Umbilical cord (tissue), 2 donors: ENCODE data around the gene MYBPC3. TPM values are rescaled to one million over a fixed set of nuclear protein-coding genes. Genes with fewer than 3 reads are reported as not detected.

Experiments
- DNase-seq: peaks from one replicate; pipeline ENCODE4 v3.0.0-alpha.2; 2015; ENCODE audit warnings: low spot score
- total RNA-seq: library from RNA; depleted of rRNA; stranded (reverse); fragments of >200 nt; gene quantifications from one replicate; pipeline ENCODE4 v1.2.3, GENCODE V29; 2014; ENCODE audit warnings: low replicate concordance; ENCODE audit not compliant: insufficient read depth

The MYBPC3 gene
- total RNA-seq, 1 donor from 2014 or later, result 1.2 TPM

GRCh38 chr11:47357985-47358730 lies 5.7 kb upstream of the MYBPC3 start:
- DNase-seq, result no peak

DNA sequence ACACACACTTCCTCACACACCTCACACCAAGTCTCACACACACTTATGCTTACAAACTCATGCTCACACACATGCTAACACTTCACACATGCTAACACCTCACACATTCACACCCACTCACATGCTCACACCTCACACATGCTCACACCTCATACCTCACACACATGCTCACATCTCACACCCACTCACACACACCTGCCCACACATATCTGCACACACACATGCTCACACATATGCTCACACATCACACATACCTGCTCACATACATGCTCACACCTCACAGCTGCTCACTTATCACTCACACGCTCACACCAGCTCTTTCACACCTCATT lies 4.5 kb upstream of the MYBPC3 start:
- DNase-seq, result no peak

DNA sequence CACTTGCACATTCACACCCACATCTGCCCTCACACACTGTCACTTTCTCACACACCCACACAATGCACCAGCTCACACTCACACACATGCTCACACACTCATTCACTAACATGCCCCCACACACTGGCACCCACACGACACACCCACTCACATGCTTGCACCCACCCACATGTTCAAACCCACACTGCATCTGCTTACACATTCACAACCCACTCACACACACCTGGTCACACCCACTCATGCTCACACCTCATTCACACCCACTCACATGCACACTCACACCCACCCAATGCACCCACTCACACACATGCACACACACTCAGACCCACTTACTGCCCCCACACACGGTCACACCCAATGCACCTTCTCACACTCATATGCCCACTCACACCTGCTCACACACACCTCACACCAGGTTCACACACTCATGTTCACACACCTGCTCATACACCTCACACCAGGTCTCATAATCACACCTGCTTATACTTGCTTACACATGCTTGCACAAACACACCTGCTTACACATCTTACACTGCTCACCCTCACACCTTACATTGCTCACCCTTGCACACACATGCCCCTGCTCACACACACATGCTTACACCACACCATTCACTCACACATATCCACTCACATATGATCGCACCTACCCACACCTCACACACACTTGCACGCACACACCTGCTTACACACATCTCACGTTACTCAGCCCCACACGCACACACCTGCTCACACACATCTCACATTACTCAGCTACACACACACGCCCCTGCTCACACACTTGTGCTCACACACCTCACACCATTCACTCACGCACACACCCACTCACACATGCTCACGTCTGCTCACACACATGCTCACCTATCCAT lies 3.9 kb upstream of the MYBPC3 start:
- DNase-seq, result no peak

GRCh38 chr11:47355283-47356128 lies 3.0 kb upstream of the MYBPC3 start:
- peak; percentile 94 for DNase-seq

DNA sequence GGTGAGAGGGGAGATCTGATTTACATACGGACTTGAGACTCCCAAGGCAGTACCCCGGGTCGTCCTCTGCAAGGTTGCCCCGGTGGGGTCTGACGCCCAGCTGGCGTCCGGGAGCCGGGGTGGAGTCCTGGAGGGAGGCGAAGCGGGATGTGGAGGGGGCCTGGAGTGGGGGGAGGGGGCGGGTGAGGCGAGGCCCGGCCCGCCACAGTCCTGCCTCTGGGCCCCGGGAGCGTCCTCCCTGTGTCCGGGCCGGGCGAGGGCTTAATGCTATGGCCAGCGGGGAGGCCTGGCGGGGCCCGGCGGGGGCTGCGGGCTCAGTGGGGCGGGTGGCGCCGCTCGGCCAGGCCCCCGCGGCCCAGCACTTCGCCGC lies 2.4 kb upstream of the MYBPC3 start:
- DNase-seq, result no peak

DNA sequence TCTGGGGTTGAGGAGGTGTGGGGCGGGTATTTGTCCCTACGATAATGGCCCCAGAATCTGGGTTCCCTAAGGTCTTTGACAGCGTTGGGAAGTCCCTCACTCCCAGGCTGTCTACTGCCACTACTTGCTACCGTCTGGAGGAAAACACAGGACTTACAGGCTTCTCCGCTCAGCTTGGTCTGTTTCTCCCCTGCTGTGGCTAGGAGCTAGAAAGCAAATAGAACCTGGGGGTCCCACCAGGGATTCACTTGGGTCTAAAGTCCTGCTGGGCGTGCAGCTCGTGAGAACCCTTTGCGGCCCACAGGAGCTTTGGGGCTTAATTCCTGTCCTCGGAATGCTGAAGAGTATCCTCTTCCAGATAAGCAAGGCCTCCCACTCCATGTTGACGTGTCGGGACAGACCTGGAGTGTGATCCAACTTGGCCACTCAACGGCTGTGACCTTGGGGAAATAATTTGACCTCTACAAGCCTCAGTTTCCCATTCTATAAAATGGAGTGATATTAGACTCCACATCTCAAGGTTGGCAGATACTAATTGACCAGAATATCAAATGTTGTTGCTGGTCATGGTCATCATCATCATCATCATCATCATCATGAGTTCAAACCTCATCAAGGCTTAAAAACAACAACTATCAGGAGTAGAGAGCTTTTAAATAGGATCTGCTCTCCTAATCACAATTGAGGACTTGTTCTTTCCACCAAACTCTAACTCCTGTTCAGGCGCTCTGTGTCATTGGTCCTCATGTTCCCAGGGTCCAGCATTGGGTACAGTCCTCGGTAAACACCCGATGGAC lies 1.7 kb upstream of the MYBPC3 start:
- no peak for DNase-seq

DNA sequence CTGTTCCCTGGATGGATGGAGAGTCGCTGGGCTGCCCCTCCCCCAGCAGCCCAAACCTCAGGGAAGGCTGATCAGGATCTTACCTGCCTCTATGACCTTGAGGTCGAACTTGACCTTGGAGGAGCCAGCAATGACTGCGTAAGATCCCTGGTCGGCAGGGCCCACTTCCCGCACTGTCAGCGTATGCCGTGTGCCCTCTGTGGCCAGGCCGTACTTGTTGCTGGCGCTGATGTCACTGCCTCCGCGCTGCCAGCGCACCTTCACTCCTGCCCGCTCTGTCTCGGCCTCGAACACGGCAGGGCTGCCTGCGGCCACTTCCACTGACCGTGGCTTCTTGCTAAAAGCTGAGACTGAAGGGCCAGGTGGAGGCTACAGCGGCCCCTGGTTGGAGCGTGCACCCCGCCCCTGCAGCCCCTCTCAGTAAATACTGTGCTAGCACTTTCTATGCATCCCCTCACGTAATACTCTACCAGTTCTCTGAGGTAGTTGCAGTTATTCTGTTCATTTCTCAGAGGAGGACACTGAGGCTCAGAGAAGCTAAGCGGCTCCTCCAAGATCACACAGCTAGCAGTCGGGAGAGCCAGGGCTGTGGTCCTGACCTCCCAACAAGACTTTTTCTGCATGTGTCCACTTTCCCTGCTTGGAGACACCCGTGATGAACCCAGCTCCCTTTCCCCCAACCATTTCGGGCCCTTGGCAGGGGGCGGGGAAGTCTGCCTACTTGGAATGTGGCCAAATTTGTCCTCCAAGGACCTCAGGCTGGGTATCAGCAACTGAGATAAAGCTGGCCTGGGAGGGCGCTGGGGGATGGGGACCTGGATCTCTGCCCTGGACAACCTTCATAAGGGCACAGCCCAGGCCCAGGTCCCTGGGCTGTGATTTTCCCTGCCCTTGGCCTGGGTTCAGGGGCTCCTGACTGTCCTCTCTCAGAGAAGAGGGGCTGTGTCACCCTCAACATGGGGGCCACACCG lies 1.1 kb downstream of the MYBPC3 start:
- peak; percentile 29 for DNase-seq

DNA sequence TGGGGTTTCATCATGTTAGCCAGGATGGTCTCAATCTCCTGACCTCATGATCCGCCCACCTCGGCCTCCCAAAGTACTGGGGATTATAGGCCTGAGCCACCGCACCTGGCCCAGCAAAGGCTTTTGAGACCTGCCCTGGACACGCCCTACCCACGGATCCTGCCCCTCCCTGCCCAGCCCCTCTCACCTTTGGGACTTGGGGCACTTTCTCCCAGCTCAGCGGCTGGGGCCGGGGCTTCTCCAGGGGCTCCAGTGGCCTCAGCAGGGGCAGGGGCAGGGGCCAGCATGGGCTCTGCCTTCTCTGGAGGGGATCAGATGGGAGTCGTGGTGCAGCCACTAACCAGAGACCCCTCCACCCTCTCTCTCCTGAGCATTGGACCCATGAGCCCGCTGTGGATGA lies 2.2 kb downstream of the MYBPC3 start:
- DNase-seq, result no peak

DNA sequence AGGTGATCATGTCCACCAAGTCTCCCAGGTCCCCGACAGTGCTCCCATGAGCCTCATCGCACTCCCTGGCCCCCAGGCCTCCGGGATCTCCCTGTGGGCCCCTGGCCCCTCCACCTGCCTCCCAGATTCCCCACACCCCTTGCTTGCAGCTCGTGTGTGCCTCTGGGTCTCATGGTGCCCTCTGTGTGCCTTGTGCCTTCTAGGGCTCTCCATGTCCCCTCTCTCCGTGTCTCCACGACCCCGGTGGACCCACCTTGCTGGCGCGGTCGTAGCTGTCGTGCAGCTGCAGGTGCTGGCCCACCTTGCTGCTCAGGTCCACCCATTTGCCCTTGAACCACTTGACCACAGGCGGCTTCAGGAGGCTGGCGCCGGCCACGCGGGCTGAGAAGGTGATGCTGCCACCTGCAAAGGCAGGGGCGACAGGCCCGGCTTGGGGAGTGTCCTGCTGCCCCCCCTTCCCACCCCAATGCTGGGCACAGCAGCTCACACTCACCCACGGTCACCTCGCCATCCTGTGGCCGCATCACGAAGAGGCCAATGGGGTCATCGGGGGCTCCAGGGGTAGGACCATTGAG lies 2.9 kb downstream of the MYBPC3 start:
- no peak for DNase-seq

DNA sequence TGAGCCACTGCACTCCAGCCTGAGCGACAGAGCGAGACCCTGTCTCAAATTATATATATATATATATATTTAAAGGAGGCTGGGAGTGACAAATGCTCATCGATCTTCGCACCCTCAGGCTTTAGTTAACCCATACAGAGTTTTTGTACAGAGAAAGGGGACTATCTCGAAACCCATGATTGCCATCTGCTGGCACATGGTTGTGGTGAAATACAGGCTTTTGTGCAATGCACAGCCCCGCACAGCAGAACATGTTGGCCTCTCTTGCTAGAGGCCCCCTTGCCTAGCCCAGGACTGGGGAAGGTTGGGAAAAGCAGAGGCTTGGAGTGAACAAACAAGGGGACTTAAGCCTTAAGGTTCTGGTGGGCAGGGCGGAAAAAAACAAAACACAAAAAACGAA lies 3.6 kb downstream of the MYBPC3 start:
- peak; percentile 33 for DNase-seq

GRCh38 chr11:47348131-47348802 lies 4.2 kb downstream of the MYBPC3 start:
- no peak for DNase-seq

GRCh38 chr11:47347137-47347536 lies 5.4 kb downstream of the MYBPC3 start:
- no peak for DNase-seq

- DNase-seq, result no peak
These were observed 6.5 kb downstream of the MYBPC3 start for GRCh38 chr11:47345890-47346563.

- DNase-seq, result no peak
These were observed 9.6 kb downstream of the MYBPC3 start for GRCh38 chr11:47342854-47343253.

DNA sequence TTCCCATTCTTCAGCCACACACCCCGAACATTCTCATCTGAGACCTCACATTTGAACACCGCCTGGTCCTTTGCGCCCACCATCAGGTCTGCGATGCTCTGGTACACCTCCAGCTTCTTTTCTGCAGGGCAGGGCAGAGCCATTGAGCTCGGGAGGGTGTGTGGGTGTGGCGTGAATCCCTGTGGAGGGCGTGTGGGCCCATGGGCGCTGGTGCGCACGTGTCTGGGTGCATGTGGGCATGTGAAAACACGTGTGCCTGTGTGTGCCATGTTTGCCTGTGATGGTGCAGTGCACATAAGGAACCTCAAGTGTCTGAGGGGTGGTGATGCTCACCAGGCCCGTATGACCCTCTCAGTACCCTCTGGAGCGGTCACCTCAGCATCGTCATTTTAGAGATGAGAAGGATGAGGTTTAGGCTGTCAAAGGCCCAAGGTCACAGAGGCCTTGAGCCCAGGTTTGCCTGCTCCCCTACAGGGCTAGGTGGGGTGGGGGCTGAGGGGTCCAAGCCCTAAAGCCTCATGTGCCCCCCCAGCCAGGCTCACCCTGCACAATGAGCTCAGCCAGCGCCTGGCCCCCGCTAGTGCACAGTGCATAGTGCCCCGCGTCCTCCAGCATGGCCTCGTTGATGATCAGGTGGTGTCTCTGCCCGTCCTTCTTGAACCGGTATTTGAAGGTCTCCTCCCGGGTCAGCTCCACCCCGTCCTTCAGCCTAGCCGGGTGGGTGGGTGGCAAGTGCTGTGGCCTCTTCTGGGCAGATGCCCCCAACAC lies 10.3 kb downstream of the MYBPC3 start:
- DNase-seq, result no peak

DNA sequence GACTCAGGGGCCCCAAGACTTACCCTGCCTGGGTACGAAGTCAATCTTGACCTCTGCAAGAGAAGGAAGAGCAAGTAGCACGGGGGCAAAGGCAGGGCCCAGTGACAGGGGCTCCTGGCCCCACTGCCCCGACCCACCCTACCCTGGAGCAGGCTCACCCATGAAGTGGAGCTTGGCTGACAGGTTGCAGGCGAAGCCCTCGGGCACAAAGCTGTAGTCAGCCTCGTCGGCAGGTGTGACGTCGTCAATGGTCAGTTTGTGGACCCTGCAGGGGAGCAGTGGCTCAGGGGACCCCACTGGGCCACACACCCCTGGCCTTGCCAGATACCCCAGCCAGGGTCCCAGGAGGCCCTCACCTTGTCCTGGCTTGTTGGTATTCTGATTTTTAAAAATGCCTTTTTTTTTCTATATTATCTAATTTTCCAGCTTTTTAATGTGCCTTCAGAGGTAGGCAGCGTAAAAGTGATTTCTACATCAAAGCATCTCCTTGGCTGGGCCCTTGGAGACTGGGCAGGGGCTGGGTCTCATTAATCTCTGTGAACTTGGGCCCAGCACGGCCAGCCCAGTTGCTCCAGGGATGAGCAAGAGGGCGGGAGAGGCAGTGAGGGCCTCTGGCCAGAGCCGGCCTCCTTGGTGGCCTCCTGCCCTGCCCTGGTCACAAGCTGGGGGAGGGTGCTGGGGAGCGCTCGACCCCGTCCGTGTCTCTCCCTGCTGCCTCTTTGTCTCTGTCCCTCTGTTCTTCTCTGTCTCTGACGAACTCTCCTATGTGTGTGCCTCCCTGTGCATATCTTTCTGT lies 11.3 kb downstream of the MYBPC3 start:
- DNase-seq, result peak; percentile 45

- DNase-seq, result no peak
These were observed 12.5 kb downstream of the MYBPC3 start for GRCh38 chr11:47340010-47340409.
